Peyer's patch (tissue), 4 donors: ENCODE data around the gene DLX4. TPM values are rescaled to one million over a fixed set of nuclear protein-coding genes. Genes with fewer than 3 reads are reported as not detected.

ENCODE experiments used
- DNase-seq, 3 donors: peaks; one replicate each; pipeline ENCODE4 v3.0.0-alpha.2; 2017 to 2019
- H3K27ac ChIP-seq, 4 donors: fragments of 200-600 bp; sonication (generic); one replicate each; pipeline ENCODE4 v1.5.1; 2016 to 2019
- H3K27me3 ChIP-seq, 2 donors: fragments of 200-600 bp; sonication (generic); one replicate each; pipeline ENCODE4 v1.5.1; 2019
- H3K36me3 ChIP-seq, 3 donors: fragments of 200-600 bp; sonication (generic); one replicate each; pipeline ENCODE4 v1.5.1; 2016 to 2019
- H3K4me1 ChIP-seq, 4 donors: fragments of 200-600 bp; sonication (generic); one replicate each; pipeline ENCODE4 v1.5.1; 2016 to 2019
- H3K4me3 ChIP-seq, 4 donors: fragments of 200-600 bp; sonication (generic); 1 replicate in 3 of 4; 2 replicates in 1 of 4; pipeline ENCODE4 v1.5.1; 2016 to 2019; ENCODE audit warnings: mild to moderate bottlenecking in 1 of 4
- H3K9me3 ChIP-seq, 4 donors: fragments of 200-600 bp; sonication (generic); one replicate each; pipeline ENCODE4 v1.5.1; 2016 to 2019; ENCODE audit warnings: mild to moderate bottlenecking in 1 of 4
- POLR2A ChIP-seq, 2 donors: fragments of 450-650 bp; IDR thresholded peaks; one replicate each; pipeline ENCODE4 v1.5.1; 2017; ENCODE audit warnings: antibody characterized with exemption in 2 of 2, mild to moderate bottlenecking in 2 of 2, moderate library complexity in 2 of 2
- total RNA-seq, 4 donors: library from RNA; depleted of rRNA; stranded (reverse); fragments of >200 nt; gene quantifications; one replicate each; pipeline ENCODE4 v1.1.0, GENCODE V29; 2016
- TF ChIP-seq, protein P1 (sequence below), 6 experiments: fragments of 450-650 bp in 4 of 6; fragments of 200-600 bp in 2 of 6; sonication (generic) in 1 of 6; IDR thresholded peaks; one replicate each; pipeline ENCODE4 v1.5.1; 2017 to 2019; ENCODE audit warnings: antibody characterized with exemption in 6 of 6, mild to moderate bottlenecking in 3 of 6, moderate library complexity in 1 of 6

DLX4 gene
- total RNA-seq, 4 donors from 2014 or later, result not detected

DNA sequence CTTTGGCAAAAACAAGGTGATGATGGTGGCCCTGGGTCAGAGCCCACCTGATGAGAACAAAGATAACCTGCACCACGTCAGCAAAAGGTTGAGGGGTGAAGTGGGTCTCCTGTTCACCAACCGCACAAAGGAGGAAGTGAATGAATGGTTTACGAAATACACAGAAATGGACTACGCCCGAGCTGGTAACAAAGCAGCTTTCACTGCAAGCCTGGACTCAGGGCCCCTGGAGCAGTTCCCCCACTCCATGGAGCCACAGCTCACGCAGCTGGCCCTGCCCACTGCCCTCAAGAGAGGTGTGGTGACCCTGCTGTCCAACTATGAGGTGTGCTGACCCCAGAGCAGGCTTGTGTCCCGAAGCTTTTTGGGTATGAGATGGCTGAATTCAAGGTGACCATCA lies 29.7 kb upstream of the DLX4 start:
- no peak for TF ChIP-seq POLR2A (IDR thresholded peaks at IDR 0.05)
- TF ChIP-seq, protein P1, sequence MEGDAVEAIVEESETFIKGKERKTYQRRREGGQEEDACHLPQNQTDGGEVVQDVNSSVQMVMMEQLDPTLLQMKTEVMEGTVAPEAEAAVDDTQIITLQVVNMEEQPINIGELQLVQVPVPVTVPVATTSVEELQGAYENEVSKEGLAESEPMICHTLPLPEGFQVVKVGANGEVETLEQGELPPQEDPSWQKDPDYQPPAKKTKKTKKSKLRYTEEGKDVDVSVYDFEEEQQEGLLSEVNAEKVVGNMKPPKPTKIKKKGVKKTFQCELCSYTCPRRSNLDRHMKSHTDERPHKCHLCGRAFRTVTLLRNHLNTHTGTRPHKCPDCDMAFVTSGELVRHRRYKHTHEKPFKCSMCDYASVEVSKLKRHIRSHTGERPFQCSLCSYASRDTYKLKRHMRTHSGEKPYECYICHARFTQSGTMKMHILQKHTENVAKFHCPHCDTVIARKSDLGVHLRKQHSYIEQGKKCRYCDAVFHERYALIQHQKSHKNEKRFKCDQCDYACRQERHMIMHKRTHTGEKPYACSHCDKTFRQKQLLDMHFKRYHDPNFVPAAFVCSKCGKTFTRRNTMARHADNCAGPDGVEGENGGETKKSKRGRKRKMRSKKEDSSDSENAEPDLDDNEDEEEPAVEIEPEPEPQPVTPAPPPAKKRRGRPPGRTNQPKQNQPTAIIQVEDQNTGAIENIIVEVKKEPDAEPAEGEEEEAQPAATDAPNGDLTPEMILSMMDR (IDR thresholded peaks at IDR 0.05), result no peak
- H3K4me1 ChIP-seq, result no peaks in the 10 kb centered on the region
- no peak overlapping the region for H3K27ac ChIP-seq
- no peak for DNase-seq
- no peak overlapping the region for H3K4me3 ChIP-seq
- H3K27me3 ChIP-seq, result no peaks in the 10 kb centered on the region
- no peaks in the 10 kb centered on the region for H3K9me3 ChIP-seq
- H3K36me3 ChIP-seq, result no peaks in the 10 kb centered on the region

GRCh38 chr17:49941427-49941826 lies 27.6 kb upstream of the DLX4 start:
- Histone ChIP-seq H3K27me3 (no peaks in the 10 kb centered on the region), H3K4me3 (no peak overlapping the region), H3K9me3 (no peaks in the 10 kb centered on the region), H3K27ac (no peak overlapping the region), H3K4me1 (no peaks in the 10 kb centered on the region), H3K36me3 (no peaks in the 10 kb centered on the region)
- TF ChIP-seq, protein P1 (IDR thresholded peaks at IDR 0.05), result no peak
- TF ChIP-seq POLR2A (IDR thresholded peaks at IDR 0.05), result no peak
- no peak for DNase-seq

DNA sequence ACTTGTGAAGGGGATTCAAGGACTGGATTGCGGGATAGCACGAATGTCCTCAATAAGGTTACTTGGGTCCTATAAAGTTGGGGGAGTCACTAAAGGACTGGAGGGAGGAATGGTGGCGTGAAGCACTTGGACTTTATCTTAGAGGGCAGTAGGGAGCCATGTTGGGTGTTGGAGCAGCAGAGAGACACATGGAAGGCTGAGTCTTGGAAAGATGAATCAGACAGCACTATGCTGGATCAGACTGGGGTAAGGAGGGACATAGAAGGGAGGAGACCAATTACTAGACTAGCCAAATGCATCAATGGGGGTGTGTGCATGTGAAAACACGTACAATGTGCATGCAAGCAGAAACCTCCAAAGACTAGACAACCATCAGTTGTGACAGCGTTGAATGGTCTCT lies 26.0 kb upstream of the DLX4 start:
- no peaks in the 10 kb centered on the region for H3K4me1 ChIP-seq
- H3K27me3 ChIP-seq, result no peaks in the 10 kb centered on the region
- H3K27ac ChIP-seq, result no peak overlapping the region
- no peak overlapping the region for H3K4me3 ChIP-seq
- no peaks in the 10 kb centered on the region for H3K9me3 ChIP-seq
- no peak for DNase-seq
- H3K36me3 ChIP-seq, result no peaks in the 10 kb centered on the region
- TF ChIP-seq POLR2A (IDR thresholded peaks at IDR 0.05), result no peak
- TF ChIP-seq, protein P1 (IDR thresholded peaks at IDR 0.05), result no peak

GRCh38 chr17:49944273-49944870 lies 24.6 kb upstream of the DLX4 start:
- no peaks in the 10 kb centered on the region for H3K4me1 ChIP-seq
- no peak overlapping the region for H3K27ac ChIP-seq
- H3K4me3 ChIP-seq, result no peak overlapping the region
- no peaks in the 10 kb centered on the region for H3K27me3 ChIP-seq
- H3K9me3 ChIP-seq, result no peaks in the 10 kb centered on the region
- no peaks in the 10 kb centered on the region for H3K36me3 ChIP-seq
- no peak for DNase-seq
- no peak for TF ChIP-seq POLR2A (IDR thresholded peaks at IDR 0.05)
- TF ChIP-seq, protein P1 (IDR thresholded peaks at IDR 0.05), result no peak

GRCh38 chr17:49946208-49946607 lies 22.8 kb upstream of the DLX4 start:
- TF ChIP-seq POLR2A (IDR thresholded peaks at IDR 0.05), result no peak
- TF ChIP-seq, protein P1 (IDR thresholded peaks at IDR 0.05), result no peak
- Histone ChIP-seq H3K4me3 (no peak overlapping the region), H3K9me3 (no peaks in the 10 kb centered on the region), H3K27ac (no peak overlapping the region), H3K27me3 (no peaks in the 10 kb centered on the region), H3K36me3 (no peaks in the 10 kb centered on the region), H3K4me1 (no peaks in the 10 kb centered on the region)
- no peak for DNase-seq
